Lower leg skin (tissue), 3 donors: ENCODE measurements around the gene NUTM1.

Experiments used
- CTCF ChIP-seq, 3 donors: fragments of 450-650 bp; IDR thresholded peaks; one replicate each; pipeline ENCODE4 v1.5.1; 2016; ENCODE audit warnings: antibody characterized with exemption in 3 of 3, mild to moderate bottlenecking in 3 of 3, moderate library complexity in 2 of 3
- POLR2A ChIP-seq, 2 donors: fragments of 450-650 bp; IDR thresholded peaks; one replicate each; pipeline ENCODE4 v1.6.1; 2016 to 2017; ENCODE audit warnings: antibody characterized with exemption in 2 of 2, mild to moderate bottlenecking in 1 of 2, moderate library complexity in 1 of 2

- TF ChIP-seq POLR2A (IDR thresholded peaks at IDR 0.05) (no peak), CTCF (IDR thresholded peaks at IDR 0.05) (no peak)
Measured at GRCh38 chr15:34330279-34330678, 12.8 kb upstream of the NUTM1 start.
